Spinal cord (tissue), 10 donors: Measurements from ENCODE around the gene LTBP4. TPM values are rescaled to one million over a fixed set of nuclear protein-coding genes. Genes with fewer than 3 reads are reported as not detected.

Experiments
- DNase-seq, 6 donors: peaks; one replicate each; pipeline versions ENCODE4 v3.0.0 to v3.0.0-alpha.2; 2013 to 2015; ENCODE audit warnings: low spot score in 6 of 6, low read depth in 4 of 6
- H3K27ac ChIP-seq: one replicate; pipeline ENCODE4 v1.5.1; 2013; ENCODE audit warnings: low read depth, low read length, control low read depth
- H3K27me3 ChIP-seq: one replicate; pipeline ENCODE4 v1.6.1; 2013; ENCODE audit warnings: low read length; ENCODE audit not compliant: control insufficient read depth, insufficient read depth
- H3K36me3 ChIP-seq: one replicate; pipeline ENCODE4 v1.6.1; 2013; ENCODE audit warnings: low read length; ENCODE audit not compliant: control insufficient read depth, insufficient read depth
- H3K4me1 ChIP-seq: one replicate; pipeline ENCODE4 v1.6.1; 2013; ENCODE audit warnings: low read length; ENCODE audit not compliant: control insufficient read depth, insufficient read depth
- H3K4me3 ChIP-seq: one replicate; pipeline ENCODE4 v1.5.1; 2013; ENCODE audit warnings: low read depth, low read length, control low read depth
- H3K9me3 ChIP-seq: one replicate; pipeline ENCODE4 v1.6.1; 2013; ENCODE audit warnings: low read length; ENCODE audit not compliant: control insufficient read depth, insufficient read depth
- WGBS: methylation state at CpG from one replicate; pipeline ENCODE4 v1.1.5; 2013; ENCODE audit warnings: missing lambda C conversion rate; ENCODE audit not compliant: insufficient coverage; 5-methylcytosine and 5-hydroxymethylcytosine counted together
- polyA plus RNA-seq, 2 donors: library from polyadenylated mRNA; unstranded; fragments of 120-200 nt; gene quantifications; one replicate each; pipeline ENCODE4 v1.2.1, GENCODE V29; 2013; ENCODE audit not compliant: insufficient read length in 2 of 2
- total RNA-seq, 2 donors: library from RNA; depleted of rRNA in 1 of 2; stranded (reverse); fragments of 120-200 nt in 1 of 2; fragments of >200 nt in 1 of 2; gene quantifications; one replicate each; pipeline versions ENCODE4 v1.2.3 to v1.2.4, GENCODE V29; 2013 to 2014
- donor health status: healthy.

Gene LTBP4
- total and polyA plus RNA-seq, 4 donors: 57.5 to 141 (median 69.8) TPM

DNA sequence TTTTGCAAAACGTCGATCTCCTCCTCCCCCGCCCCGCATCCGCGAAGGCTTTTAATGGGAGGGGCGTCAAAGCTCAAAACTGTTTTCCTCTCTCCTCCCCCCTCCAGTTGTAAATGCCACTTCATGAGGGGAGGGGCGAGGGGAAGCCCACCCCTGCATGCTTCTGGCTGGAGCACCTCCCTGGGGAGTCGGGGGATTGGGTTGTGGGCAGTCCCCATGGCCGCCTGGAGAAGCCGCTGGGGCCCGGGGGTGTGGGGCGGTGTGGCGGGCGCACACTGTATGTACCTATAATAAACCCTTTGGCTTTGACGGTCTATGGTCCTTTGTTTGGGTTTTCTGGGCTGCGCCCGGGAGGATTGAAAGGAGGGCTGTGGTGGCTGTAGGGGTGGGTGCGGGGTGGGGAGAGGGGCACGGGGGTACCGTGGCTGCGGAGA, 25.0 kb upstream of the LTBP4 start:
- no peak for DNase-seq
- 0% methylated on average over 6 of the region's 22 CpGs for WGBS
- peaks cover 19% of the 10 kb centered on the region for H3K4me1 ChIP-seq

DNA sequence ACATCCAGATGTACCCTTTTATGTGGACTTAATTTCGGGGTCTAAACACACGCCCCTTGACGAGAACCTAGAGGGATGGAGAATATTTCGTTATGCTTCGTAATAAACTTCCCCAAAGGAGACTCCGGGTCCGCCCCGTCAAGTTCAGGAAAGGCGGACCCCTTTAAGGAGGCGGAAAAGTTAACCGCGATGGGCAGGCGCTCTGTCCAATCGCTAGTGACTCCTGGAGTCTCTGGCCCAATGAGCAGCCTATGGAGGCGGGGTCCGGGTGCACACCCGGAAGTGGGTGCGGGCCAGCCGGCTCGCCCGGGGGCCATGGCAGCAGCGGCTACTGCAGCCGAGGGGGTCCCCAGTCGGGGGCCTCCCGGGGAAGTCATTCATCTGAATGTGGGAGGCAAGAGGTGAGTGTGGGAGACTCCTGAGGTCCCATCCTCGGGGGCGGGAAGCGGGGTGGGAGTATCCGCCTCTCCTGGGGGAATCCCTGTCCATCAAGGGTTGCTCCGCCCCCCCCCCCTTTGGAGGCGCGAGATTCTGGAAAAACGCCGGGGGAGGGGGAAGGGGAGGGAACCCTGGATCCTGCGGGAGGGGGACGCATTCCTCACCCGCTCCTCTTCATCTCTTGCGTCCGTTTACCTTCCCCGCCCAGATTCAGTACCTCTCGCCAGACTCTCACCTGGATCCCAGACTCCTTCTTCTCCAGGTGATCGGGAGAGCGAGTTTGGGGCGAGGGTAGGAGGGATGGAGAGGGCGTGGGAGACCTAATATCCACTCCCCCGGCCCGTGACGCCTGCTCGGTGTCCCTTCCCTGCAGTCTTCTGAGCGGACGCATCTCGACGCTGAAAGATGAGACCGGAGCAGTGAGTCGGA, 24.4 kb upstream of the LTBP4 start, which contains the start of gene SHKBP1:
TSS of gene SHKBP1 (plus strand) at position 289 of the 867 bp plus-strand sequence. CDS start at position 316, 27 bp downstream.
- H3K36me3 ChIP-seq: peaks cover 26% of the 10 kb centered on the region
- peak within 1 kb of the TSS; percentile 74 for H3K4me3 ChIP-seq
- DNase-seq: peak; percentile 87 to 98 (median 92)
- peaks cover 2% of the 10 kb centered on the region for H3K27me3 ChIP-seq
- no peaks in the 10 kb centered on the region for H3K9me3 ChIP-seq
- WGBS: under 1% methylated on average over 33 of the region's 55 CpGs
- peak within 1 kb of the TSS; percentile 40 for H3K27ac ChIP-seq
- H3K4me1 ChIP-seq: peaks cover 19% of the 10 kb centered on the region

More for the DNA sequence above, 25.0 kb upstream of the LTBP4 start:
- Histone ChIP-seq H3K9me3 (no peaks in the 10 kb centered on the region), H3K4me3 (peak overlapping the region; percentile 11), H3K27ac (no peak overlapping the region), H3K36me3 (peaks cover 25% of the 10 kb centered on the region), H3K27me3 (peaks cover 2% of the 10 kb centered on the region)

DNA sequence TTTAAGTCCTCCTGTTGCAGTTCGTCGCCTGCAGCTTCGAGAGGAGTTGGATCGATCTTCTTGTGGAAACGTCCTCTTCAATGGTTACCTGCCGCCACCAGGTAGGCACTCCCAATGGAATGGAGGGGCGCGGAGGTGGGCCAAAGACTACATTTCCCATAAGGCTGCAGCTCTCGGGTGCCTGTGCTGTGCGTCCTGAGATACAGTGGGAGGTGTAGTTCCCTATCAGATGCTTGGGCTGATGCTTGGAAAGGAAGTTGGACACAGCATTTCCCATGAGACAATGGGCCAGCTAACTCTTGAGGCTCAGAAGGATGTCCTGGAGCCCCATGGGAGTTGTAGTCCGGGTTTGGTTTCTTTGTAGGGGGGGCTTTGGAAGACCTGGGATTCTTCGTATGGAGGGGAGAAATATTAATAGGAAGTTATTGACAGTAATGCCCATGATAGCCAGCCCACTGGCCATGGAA, 22.7 kb upstream of the LTBP4 start:
- peak in 2 of 6 donors; percentile 57 to 77 for DNase-seq
- Histone ChIP-seq H3K4me1 (peaks cover 29% of the 10 kb centered on the region), H3K27ac (no peak overlapping the region), H3K36me3 (peaks cover 36% of the 10 kb centered on the region), H3K27me3 (peaks cover 2% of the 10 kb centered on the region), H3K4me3 (no peak overlapping the region), H3K9me3 (no peaks in the 10 kb centered on the region)
- WGBS: 58% methylated on average over 6 of the region's 12 CpGs

DNA sequence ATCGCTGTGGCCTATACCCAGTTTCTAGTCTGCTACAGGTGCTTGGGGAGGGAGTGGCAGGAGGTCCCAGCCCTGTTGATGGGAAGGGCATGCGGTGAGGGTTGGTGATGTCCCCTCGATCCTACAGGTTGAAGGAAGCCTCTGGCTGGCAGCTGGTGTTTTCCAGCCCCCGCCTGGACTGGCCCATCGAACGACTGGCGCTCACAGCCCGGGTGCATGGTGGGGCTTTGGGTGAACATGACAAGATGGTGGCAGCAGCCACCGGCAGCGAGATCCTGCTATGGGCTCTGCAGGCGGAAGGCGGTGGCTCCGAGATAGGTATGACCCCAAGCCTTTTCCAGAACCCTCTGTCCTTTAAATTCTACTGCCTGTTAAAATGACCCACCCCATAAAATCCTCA, 20.6 kb upstream of the LTBP4 start:
- WGBS: 98% methylated on average over 11 of the region's 13 CpGs
- H3K4me1 ChIP-seq: peaks cover 31% of the 10 kb centered on the region

DNA sequence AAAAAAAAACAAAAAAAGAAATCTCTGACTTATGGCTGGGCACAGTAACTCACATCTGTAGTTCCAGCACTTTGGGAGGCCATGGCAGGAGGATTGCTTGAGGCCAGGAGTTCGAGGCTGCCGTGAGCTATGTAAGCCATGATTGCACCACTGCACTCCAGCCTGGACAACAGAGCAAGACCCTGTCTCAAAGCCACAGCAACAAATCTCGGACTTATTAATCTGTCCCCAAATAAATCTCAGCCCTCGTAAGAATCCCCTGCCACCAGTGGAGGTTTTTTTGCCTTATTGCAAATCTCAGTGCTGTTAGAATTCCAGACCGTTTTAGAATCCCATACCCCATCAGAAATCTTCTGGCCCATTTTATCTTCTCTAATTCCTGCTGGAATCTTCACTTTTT, 19.6 kb upstream of the LTBP4 start:
- 98% methylated on average over 4 of the region's 5 CpGs for WGBS

More for the DNA sequence above, 20.6 kb upstream of the LTBP4 start:
- Histone ChIP-seq H3K27me3 (peaks cover 2% of the 10 kb centered on the region), H3K9me3 (no peaks in the 10 kb centered on the region), H3K4me3 (no peak overlapping the region), H3K36me3 (peaks cover 31% of the 10 kb centered on the region), H3K27ac (no peak overlapping the region)
- DNase-seq: no peak

DNA sequence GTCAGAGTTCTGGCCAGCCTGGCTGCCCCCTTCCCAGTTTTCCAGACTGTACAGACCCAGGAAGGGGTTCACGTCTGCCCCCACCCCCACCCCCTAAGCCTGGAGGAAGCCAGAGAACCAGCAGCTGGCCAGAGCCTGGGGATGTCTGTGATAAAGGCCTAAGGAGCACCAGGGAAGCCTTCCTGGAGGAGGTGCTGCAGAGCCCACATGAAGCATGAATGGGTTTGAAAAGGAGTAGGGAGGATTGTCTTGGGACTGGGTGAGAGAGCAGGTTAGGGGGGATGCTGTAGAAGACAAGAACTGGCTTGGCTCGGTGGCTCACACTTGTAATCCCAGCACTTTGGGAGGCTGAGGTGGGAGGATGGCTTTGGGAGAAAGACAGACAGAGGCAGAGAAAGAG, 18.7 kb upstream of the LTBP4 start:
- Histone ChIP-seq H3K4me1 (peaks cover 16% of the 10 kb centered on the region), H3K36me3 (peaks cover 42% of the 10 kb centered on the region), H3K4me3 (no peak overlapping the region), H3K27me3 (no peaks in the 10 kb centered on the region), H3K9me3 (no peaks in the 10 kb centered on the region), H3K27ac (no peak overlapping the region)
- 92% methylated on average over 1 of the region's 2 CpGs for WGBS
- no peak for DNase-seq

More for the DNA sequence above, 19.6 kb upstream of the LTBP4 start:
- H3K9me3 ChIP-seq: no peaks in the 10 kb centered on the region
- H3K4me1 ChIP-seq: peaks cover 22% of the 10 kb centered on the region
- no peak overlapping the region for H3K4me3 ChIP-seq
- H3K36me3 ChIP-seq: peaks cover 34% of the 10 kb centered on the region
- no peak overlapping the region for H3K27ac ChIP-seq
- DNase-seq: no peak
- no peaks in the 10 kb centered on the region for H3K27me3 ChIP-seq

DNA sequence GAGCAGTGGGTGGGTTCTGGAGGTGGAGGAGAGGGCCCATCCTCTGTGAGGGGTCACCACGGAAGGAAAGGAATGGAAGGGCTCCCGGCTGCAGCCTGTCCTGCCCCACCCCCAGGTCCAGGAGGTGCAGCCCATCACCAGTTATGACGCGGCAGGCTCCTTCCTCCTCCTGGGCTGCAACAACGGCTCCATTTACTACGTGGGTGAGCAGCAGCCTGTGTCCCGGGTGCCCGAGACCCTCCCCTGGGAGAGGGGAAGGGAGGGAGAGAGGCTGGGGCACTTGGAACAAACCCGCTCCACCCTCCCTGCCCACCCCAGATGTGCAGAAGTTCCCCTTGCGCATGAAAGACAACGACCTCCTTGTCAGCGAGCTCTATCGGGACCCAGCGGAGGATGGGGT, 17.9 kb upstream of the LTBP4 start:
- H3K4me3 ChIP-seq: no peak overlapping the region
- peaks cover 46% of the 10 kb centered on the region for H3K36me3 ChIP-seq
- H3K27ac ChIP-seq: no peak overlapping the region
- no peaks in the 10 kb centered on the region for H3K27me3 ChIP-seq
- peaks cover 14% of the 10 kb centered on the region for H3K4me1 ChIP-seq
- no peaks in the 10 kb centered on the region for H3K9me3 ChIP-seq
- 88% methylated on average over 9 of the region's 14 CpGs for WGBS
- no peak for DNase-seq

DNA sequence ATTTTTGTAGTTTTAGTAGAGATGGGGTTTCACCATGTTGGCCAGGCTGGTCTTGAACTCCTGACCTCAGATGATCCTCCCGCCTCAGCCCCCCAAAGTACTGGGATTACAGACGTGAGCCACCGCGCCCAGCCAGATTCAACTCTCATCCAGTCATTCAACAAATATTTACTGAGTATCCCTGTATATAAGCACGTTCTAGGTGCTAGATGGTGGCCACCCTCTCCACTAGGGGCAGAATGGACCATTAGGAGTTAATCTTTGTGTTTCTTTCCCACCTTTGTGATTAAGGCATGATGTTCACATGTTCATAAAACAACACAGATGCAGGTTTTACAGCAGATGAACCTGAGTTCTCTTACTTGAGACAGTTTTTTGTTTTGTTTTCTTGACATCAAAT, 17.2 kb upstream of the LTBP4 start:
- no peak for DNase-seq
- H3K9me3 ChIP-seq: no peaks in the 10 kb centered on the region
- H3K36me3 ChIP-seq: peaks cover 53% of the 10 kb centered on the region
- no peak overlapping the region for H3K4me3 ChIP-seq
- H3K27me3 ChIP-seq: no peaks in the 10 kb centered on the region
- no peak overlapping the region for H3K27ac ChIP-seq
- peaks cover 14% of the 10 kb centered on the region for H3K4me1 ChIP-seq
- no CpG with 5 or more reads among the region's 5 CpGs for WGBS

DNA sequence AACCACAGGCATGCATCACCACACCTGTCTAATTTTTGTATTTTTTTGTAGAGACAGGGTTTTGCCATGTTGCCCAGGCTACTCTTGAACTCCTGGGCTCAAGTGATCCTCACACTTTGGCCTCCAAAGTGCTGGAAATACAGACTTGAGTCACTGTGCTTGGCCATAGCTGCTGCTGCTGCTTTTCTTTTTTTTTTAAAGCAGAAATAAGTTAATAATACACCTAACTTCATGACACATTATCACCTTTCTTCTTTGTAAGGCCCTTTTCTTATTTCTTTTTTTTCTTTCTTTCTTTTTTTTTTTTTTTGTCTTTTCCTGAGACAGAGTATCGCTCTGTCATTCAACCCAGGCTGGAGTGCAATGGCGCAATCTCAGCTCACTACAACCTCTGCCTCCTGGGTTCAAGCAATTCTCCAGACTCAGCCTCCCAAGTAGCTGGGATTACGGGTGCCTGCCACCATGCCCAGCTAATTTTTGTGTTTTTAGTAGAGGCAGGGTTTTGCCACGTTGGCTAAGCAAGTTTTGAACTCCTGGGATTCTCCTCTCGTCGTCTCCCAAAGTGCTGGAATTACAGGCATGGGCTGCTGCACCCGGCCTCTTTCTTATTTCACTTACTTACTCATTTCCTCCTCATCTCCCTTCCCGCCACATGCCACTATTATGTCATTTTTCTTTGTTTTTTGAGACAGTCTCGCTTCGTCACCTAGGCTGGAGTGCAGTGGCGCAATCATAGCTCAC, 15.8 kb upstream of the LTBP4 start:
- WGBS: 94% methylated on average over 7 of the region's 11 CpGs
- H3K4me3 ChIP-seq: no peak overlapping the region

More for the DNA sequence above, 15.8 kb upstream of the LTBP4 start:
- Histone ChIP-seq H3K4me1 (peaks cover 14% of the 10 kb centered on the region), H3K36me3 (peaks cover 60% of the 10 kb centered on the region), H3K27me3 (no peaks in the 10 kb centered on the region), H3K27ac (no peak overlapping the region), H3K9me3 (no peaks in the 10 kb centered on the region)
- DNase-seq: no peak
